Prostate gland (tissue), 2 donors: Measurements from ENCODE around the gene RTKN.

Experiments used
- POLR2A ChIP-seq: fragments of 450-650 bp; IDR thresholded peaks from one replicate; pipeline ENCODE4 v1.6.1; 2016; ENCODE audit warnings: antibody characterized with exemption, mild to moderate bottlenecking
- TF ChIP-seq, protein P1 (sequence below), 4 experiments: fragments of 200-600 bp in 2 of 4; fragments of 450-650 bp in 2 of 4; sonication (generic) in 2 of 4; IDR thresholded peaks; 1 replicate in 3 of 4; 2 replicates in 1 of 4; pipeline ENCODE4 v1.5.1; 2016 to 2019; ENCODE audit warnings: antibody characterized with exemption in 4 of 4, mild to moderate bottlenecking in 2 of 4, moderate library complexity in 2 of 4

DNA sequence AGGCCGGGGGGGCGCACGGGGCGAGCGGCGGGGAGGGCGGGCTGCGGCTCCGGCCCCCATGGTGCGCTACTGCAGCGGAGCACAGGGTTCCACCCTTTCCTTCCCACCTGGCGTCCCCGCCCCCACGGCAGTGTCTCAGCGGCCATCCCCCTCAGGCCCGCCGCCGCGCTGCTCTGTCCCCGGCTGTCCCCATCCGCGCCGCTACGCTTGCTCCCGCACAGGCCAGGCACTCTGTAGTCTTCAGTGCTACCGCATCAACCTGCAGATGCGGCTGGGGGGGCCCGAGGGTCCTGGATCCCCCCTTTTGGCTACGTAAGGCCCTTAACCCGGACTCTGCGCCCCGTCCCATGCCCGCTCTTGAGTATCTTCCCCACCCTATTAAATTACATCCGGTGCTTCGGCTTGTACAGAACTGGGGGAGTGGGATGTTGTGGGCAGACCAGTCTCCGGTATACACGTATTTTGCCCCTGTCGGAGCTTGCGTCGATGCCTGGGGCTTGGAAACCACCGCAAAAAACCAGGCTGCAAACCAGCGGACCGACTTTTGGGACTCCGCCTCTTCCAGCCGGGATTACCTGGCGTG lies 15.9 kb upstream of the RTKN start:
- TF ChIP-seq, protein P1, sequence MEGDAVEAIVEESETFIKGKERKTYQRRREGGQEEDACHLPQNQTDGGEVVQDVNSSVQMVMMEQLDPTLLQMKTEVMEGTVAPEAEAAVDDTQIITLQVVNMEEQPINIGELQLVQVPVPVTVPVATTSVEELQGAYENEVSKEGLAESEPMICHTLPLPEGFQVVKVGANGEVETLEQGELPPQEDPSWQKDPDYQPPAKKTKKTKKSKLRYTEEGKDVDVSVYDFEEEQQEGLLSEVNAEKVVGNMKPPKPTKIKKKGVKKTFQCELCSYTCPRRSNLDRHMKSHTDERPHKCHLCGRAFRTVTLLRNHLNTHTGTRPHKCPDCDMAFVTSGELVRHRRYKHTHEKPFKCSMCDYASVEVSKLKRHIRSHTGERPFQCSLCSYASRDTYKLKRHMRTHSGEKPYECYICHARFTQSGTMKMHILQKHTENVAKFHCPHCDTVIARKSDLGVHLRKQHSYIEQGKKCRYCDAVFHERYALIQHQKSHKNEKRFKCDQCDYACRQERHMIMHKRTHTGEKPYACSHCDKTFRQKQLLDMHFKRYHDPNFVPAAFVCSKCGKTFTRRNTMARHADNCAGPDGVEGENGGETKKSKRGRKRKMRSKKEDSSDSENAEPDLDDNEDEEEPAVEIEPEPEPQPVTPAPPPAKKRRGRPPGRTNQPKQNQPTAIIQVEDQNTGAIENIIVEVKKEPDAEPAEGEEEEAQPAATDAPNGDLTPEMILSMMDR (IDR thresholded peaks at IDR 0.05): no peak
- TF ChIP-seq POLR2A: peak; percentile 95
